HG02798 (cell line): ENCODE data around the gene SPANXA2.
"Not testable (repeated sequence)": the region's sequence is repeated elsewhere in the genome, so short reads cannot be mapped to it uniquely, and the experiment has no call there.

ENCODE experiments used
- ATAC-seq: cut with Tn5 transposase; IDR thresholded peaks from one replicate; pipeline ENCODE4 v1.9.1; 2021; ENCODE audit warnings: mild to moderate bottlenecking; ENCODE audit not compliant: unreplicated experiment, poor library complexity

The SPANXA2 gene

GRCh38 chrX:141589408-141589807 is at the start of gene SPANXA2:
SPANXA2 (plus strand) TSS chrX:141589708; CDS start chrX:141589768, 60 bp downstream.
- ATAC-seq = not testable (repeated sequence)

GRCh38 chrX:141542551-141542950 is 47.0 kb upstream of the SPANXA2 start:
- ATAC-seq = not testable (repeated sequence)

- not testable (repeated sequence) for ATAC-seq
These were observed 4.9 kb upstream of the SPANXA2 start, which contains the start of gene SPANXA1 for GRCh38 chrX:141584638-141585037. SPANXA1 (minus strand) TSS chrX:141584738; CDS start chrX:141584678, 60 bp downstream.

DNA sequence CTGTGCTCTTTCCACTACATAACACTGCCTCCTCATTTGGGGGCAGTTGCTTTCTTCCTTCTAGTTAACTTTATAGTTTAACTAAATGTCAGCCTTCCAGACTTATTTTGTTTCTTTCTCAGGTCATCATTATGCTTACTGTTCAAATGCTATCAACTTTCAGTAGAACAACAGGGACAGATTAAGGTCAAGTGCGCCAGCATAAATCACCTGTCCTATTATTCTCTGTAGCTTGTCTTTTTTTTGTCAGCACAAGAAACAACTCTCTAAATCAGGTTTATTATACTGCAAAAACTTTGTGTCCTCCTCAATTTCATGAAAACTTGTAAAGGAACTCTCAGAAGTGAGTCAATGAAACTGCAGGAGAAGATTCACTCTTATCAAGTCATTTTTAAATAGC is 19.6 kb downstream of the SPANXA2 start:
- ATAC-seq = no peak

DNA sequence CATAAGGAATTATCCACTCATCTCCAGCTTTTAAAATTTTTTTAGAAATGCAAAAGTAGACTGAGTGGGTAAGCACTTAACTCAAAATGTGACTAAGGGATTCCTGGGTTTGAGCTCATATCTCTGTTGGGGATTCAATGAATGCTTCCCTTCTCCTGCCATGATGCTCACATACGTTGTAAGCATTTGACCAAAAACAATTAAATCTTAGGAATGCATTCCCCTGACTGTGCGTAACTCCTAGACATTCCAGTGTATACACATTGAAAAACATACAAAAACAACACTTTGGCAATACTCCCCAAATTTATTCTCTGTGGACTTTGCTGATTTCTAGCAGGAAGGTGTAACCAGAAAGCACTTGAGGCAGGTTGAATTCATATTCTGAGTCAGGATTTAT is 29.8 kb downstream of the SPANXA2 start:
- no peak for ATAC-seq

DNA sequence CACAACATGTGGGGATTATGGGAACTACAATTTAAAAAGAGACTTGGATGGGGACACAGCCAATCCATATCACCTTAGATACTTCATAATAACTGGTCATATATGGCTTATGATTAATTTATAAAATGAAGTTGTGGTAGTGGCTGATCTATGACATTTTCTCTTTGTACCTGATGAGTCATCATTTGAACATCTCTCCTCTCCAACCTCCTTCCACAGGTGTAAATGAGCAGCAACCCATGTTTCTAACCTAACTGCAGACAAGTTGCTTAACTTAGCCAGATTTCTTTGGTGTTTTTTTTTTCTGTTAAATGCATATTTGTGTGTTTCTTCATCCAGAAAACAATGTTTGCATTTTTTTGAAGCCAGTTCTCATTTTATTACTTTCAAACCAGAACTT is 42.6 kb downstream of the SPANXA2 start:
- no peak for ATAC-seq

- no peak for ATAC-seq
These were observed 49.0 kb downstream of the SPANXA2 start for GRCh38 chrX:141638550-141638949.
